ENCODE data around the gene ADAMTS6.

The ADAMTS6 gene

GRCh38 chr5:65108786-65109743 is 372.7 kb downstream of the ADAMTS6 start:
- no peak for TF ChIP-seq CTCF (IDR thresholded peaks at IDR 0.05; ENCODE audit: low read depth, low read length, missing control alignments)
- no peak for DNase-seq (ENCODE audit: extremely low read depth, low read depth)
- no peak overlapping the region for H3K4me3 ChIP-seq (replicated peaks; ENCODE audit: low read depth, low read length)

- no peak overlapping the region for H3K4me3 ChIP-seq (replicated peaks; ENCODE audit: low read depth, low read length)
- DNase-seq (ENCODE audit: extremely low read depth, low read depth), result no peak
- no peak for TF ChIP-seq CTCF (IDR thresholded peaks at IDR 0.05; ENCODE audit: low read depth, low read length, missing control alignments)
These were observed 376.4 kb downstream of the ADAMTS6 start for GRCh38 chr5:65105301-65105700.

GRCh38 chr5:65104831-65105230 is 376.9 kb downstream of the ADAMTS6 start:
- H3K4me3 ChIP-seq (replicated peaks; ENCODE audit: low read depth, low read length), result no peak overlapping the region
- no peak for DNase-seq (ENCODE audit: extremely low read depth, low read depth)
- no peak for TF ChIP-seq CTCF (IDR thresholded peaks at IDR 0.05; ENCODE audit: low read depth, low read length, missing control alignments)

DNA sequence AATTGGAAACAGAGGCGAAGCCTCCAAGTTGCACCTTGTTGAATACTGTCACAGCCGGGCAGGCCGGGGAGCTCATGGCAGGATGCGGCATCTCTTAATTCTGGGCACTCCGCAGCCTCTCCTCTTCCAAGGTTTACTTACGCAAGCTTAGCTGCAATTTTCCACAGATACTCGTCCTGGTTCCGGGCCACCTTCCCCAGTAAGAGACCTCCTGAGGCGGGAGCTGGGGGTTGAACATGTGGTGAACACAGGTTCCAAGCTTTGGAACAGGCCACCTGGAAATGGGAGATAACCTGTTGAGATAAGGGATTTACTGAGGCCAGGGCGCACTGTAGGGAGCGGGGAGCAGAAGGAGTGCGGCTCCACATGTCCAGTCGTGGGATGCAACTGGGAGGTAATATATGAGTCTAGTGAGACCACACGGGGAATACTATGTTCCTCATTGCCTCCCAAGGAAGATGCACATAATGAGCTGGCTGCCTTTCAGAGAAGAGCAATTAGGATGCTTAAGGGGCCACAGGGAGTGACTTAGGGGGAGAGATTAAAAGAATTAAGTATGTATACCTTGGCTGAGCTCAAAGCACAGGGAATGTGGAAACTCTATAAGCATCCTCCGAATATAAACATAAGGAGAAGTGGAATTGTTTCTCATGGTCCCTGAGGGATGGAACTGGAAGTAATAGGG is 377.8 kb downstream of the ADAMTS6 start:
- no peak for TF ChIP-seq CTCF (IDR thresholded peaks at IDR 0.05; ENCODE audit: low read depth, low read length, missing control alignments)
- no peak overlapping the region for H3K4me3 ChIP-seq (replicated peaks; ENCODE audit: low read depth, low read length)
- no peak for DNase-seq (ENCODE audit: extremely low read depth, low read depth)

DNA sequence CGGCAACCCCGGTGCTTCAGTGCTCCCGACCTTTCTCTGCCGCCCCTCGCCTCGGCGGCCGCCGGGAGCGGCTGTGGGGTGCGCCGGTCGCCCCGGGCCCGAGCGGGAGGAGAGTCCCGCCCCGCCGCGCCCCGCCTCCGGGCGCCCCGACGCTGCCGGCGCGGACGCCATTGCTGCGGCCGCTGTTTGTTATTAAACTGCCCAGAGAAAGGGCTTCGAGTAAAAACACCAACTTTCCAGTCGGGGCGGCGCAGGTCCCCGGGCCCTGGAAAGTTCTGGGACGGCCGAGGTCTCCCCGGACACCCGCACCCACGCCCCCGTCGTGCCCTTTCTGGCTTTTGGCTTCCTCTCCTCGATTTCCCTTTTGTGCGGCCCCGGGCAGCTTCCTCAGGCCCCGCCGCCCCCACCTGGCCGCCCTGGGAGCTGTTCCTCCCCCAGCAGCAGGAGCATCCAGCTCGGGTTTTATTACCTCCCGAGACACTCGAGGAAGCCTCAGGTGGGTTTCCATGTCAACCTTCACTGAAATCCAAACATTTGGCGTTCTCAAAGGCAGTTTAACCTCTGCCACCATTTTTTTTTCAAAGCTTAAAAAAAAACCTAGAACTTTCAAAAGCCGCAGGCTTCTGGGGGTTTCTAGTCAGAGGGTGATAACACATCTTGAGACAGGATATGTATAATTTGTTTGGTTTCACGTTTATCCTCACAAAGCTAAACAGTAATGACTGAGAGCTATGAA is 378.6 kb downstream of the ADAMTS6 start:
- TF ChIP-seq CTCF (IDR thresholded peaks at IDR 0.05; ENCODE audit: low read depth, low read length, missing control alignments), result no peak
- H3K4me3 ChIP-seq (replicated peaks; ENCODE audit: low read depth, low read length), result peak overlapping the region; percentile 37
- no peak for DNase-seq (ENCODE audit: extremely low read depth, low read depth)

DNA sequence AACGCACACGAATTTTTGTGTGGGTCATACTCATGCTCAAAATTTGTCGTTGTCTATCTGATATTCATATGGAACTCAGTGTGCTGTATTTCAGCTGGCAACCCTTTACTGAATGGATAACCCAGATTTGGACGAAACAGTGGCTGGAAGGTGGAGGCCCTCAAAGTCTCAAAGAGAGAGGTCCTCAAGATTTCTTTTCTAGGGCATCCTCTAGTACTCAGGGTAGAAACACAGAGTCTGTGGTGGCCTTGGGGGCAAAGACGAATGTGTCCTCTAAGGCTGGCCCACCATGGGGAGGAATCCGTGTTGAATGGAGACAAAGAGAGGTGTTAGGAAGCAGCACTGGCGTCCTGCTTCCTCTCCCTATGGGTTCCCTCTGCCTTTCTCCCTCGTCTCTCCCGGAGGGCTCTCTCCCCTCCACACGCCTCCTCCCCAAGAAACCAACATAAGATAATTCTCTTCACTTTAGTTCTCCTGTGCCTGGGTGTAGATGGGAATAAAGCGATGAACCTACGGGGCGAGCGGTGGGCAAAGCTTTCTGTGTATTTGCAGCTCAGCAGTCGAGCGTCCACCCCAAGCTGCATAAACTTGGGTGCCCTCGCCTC is 379.2 kb downstream of the ADAMTS6 start:
- H3K4me3 ChIP-seq (replicated peaks; ENCODE audit: low read depth, low read length), result no peak overlapping the region
- no peak for DNase-seq (ENCODE audit: extremely low read depth, low read depth)
- TF ChIP-seq CTCF (IDR thresholded peaks at IDR 0.05; ENCODE audit: low read depth, low read length, missing control alignments), result no peak
